Measurements from ENCODE around the gene ANKH.

Gene ANKH

GRCh38 chr5:14721990-14722656 is 149.5 kb downstream of the ANKH start:
- TF ChIP-seq REST (IDR thresholded peaks at IDR 0.05; ENCODE audit: low read depth) (no peak), CEBPB (IDR thresholded peaks at IDR 0.05) (no peak), FOXM1 (IDR thresholded peaks at IDR 0.05; ENCODE audit: borderline replicate concordance, low read depth) (no peak), MAX (IDR thresholded peaks at IDR 0.05) (no peak), EP300 (IDR thresholded peaks at IDR 0.05; ENCODE audit: borderline replicate concordance) (no peak), TCF12 (IDR thresholded peaks at IDR 0.05; ENCODE audit: low read depth) (no peak), TEAD4 (IDR thresholded peaks at IDR 0.05) (no peak), NFIC (IDR thresholded peaks at IDR 0.05) (no peak), YY1 (IDR thresholded peaks at IDR 0.05; ENCODE audit: low read depth) (no peak)

- TF ChIP-seq ZBTB7A (IDR thresholded peaks at IDR 0.05; ENCODE audit: low read depth) (no peak), CEBPB (IDR thresholded peaks at IDR 0.05) (no peak), TAF1 (IDR thresholded peaks at IDR 0.05; ENCODE audit: low read depth) (no peak), TEAD4 (IDR thresholded peaks at IDR 0.05) (no peak), TCF12 (IDR thresholded peaks at IDR 0.05; ENCODE audit: low read depth) (no peak), REST (IDR thresholded peaks at IDR 0.05; ENCODE audit: low read depth) (no peak), EGR1 (IDR thresholded peaks at IDR 0.05) (no peak), FOXM1 (IDR thresholded peaks at IDR 0.05; ENCODE audit: borderline replicate concordance, low read depth) (no peak), YY1 (IDR thresholded peaks at IDR 0.05; ENCODE audit: low read depth) (no peak), CREB1 (IDR thresholded peaks at IDR 0.05; ENCODE audit: low read depth) (no peak), USF1 (IDR thresholded peaks at IDR 0.05) (no peak), MAX (IDR thresholded peaks at IDR 0.05) (no peak), EP300 (IDR thresholded peaks at IDR 0.05; ENCODE audit: borderline replicate concordance) (no peak), NFIC (IDR thresholded peaks at IDR 0.05) (no peak), RAD21 (IDR thresholded peaks at IDR 0.05; ENCODE audit: low read depth) (no peak)
Measured at GRCh38 chr5:14720236-14720923, 151.2 kb downstream of the ANKH start.

GRCh38 chr5:14718778-14719177 is 152.8 kb downstream of the ANKH start:
- TF ChIP-seq ZBTB7A (IDR thresholded peaks at IDR 0.05; ENCODE audit: low read depth) (no peak), TCF12 (IDR thresholded peaks at IDR 0.05; ENCODE audit: low read depth) (no peak), TAF1 (IDR thresholded peaks at IDR 0.05; ENCODE audit: low read depth) (no peak), YY1 (IDR thresholded peaks at IDR 0.05; ENCODE audit: low read depth) (no peak)

- TF ChIP-seq CREB1 (IDR thresholded peaks at IDR 0.05; ENCODE audit: low read depth) (no peak), ZBTB7A (IDR thresholded peaks at IDR 0.05; ENCODE audit: low read depth) (no peak)
Measured at GRCh38 chr5:14716755-14717752, 154.5 kb downstream of the ANKH start.

- TF ChIP-seq USF1 (IDR thresholded peaks at IDR 0.05): no peak
- TF ChIP-seq RAD21 (IDR thresholded peaks at IDR 0.05; ENCODE audit: low read depth): no peak
- no peak for TF ChIP-seq TCF12 (IDR thresholded peaks at IDR 0.05; ENCODE audit: low read depth)
- no peak for TF ChIP-seq TAF1 (IDR thresholded peaks at IDR 0.05; ENCODE audit: low read depth)
- no peak for TF ChIP-seq REST (IDR thresholded peaks at IDR 0.05; ENCODE audit: low read depth)
- TF ChIP-seq FOXM1 (IDR thresholded peaks at IDR 0.05; ENCODE audit: borderline replicate concordance, low read depth): no peak
- no peak for TF ChIP-seq EP300 (IDR thresholded peaks at IDR 0.05; ENCODE audit: borderline replicate concordance)
- TF ChIP-seq ZBTB7A (IDR thresholded peaks at IDR 0.05; ENCODE audit: low read depth): no peak
- no peak for TF ChIP-seq MAX (IDR thresholded peaks at IDR 0.05)
- no peak for TF ChIP-seq CREB1 (IDR thresholded peaks at IDR 0.05; ENCODE audit: low read depth)
- TF ChIP-seq CEBPB (IDR thresholded peaks at IDR 0.05): no peak
Measured at GRCh38 chr5:14715481-14715880, 156.1 kb downstream of the ANKH start.

Data from Ishikawa (cell line).